GM23338 (cell line): ENCODE results near the gene KLC4. TPM values are rescaled to one million over a fixed set of nuclear protein-coding genes. Genes with fewer than 3 reads are reported as not detected.

Experiments
- ATAC-seq: fragments of 200-7000 bp; cut with Tn5 transposase; 3 replicates; pipeline ENCODE4 v1.9.1; 2020
- DNase-seq: peaks from one replicate; pipeline ENCODE4 v3.0.0-alpha.2; 2015; ENCODE audit warnings: low spot score
- H2AFZ ChIP-seq: fragments of 200-600 bp; sonication (generic); 2 replicates; pipeline ENCODE4 v1.8.0; 2016; ENCODE audit warnings: antibody characterized with exemption, mild to moderate bottlenecking, moderate library complexity
- H3F3A ChIP-seq: fragments of 200-600 bp; sonication (generic); replicated peaks from 2 replicates; pipeline ENCODE4 v1.8.0; 2017; ENCODE audit warnings: antibody characterized with exemption, mixed run types, low read depth
- H3K27ac ChIP-seq: fragments of 200-600 bp; sonication (generic); 2 replicates; pipeline ENCODE4 v1.6.1; 2016; ENCODE audit warnings: low read depth
- H3K27me3 ChIP-seq: fragments of 200-600 bp; sonication (generic); 2 replicates; pipeline ENCODE4 v1.8.0; 2016; ENCODE audit warnings: mild to moderate bottlenecking, mixed run types, moderate library complexity; ENCODE audit not compliant: insufficient read depth
- H3K36me3 ChIP-seq: fragments of 200-600 bp; sonication (generic); 2 replicates; pipeline ENCODE4 v1.8.0; 2016; ENCODE audit warnings: mild to moderate bottlenecking; ENCODE audit not compliant: insufficient read depth
- H3K4me1 ChIP-seq: fragments of 200-600 bp; sonication (generic); 2 replicates; pipeline ENCODE4 v1.8.0; 2016; ENCODE audit warnings: mild to moderate bottlenecking, moderate library complexity; ENCODE audit not compliant: insufficient read depth
- H3K4me2 ChIP-seq: fragments of 200-600 bp; sonication (generic); 2 replicates; pipeline ENCODE4 v1.7.1; 2017; ENCODE audit warnings: mixed run types
- H3K4me3 ChIP-seq: fragments of 200-600 bp; sonication (generic); 2 replicates; pipeline ENCODE4 v1.6.1; 2016; ENCODE audit warnings: mixed run types
- H3K79me2 ChIP-seq: fragments of 200-600 bp; sonication (generic); replicated peaks from 2 replicates; pipeline ENCODE4 v1.8.0; 2017; ENCODE audit warnings: mild to moderate bottlenecking; ENCODE audit not compliant: insufficient read depth
- H3K9me2 ChIP-seq: fragments of 200-600 bp; sonication (generic); 2 replicates; pipeline ENCODE4 v1.8.0; 2017; ENCODE audit not compliant: insufficient read depth
- H4K20me1 ChIP-seq: fragments of 200-600 bp; sonication (generic); replicated peaks from 2 replicates; pipeline ENCODE4 v1.8.0; 2017; ENCODE audit warnings: mild to moderate bottlenecking; ENCODE audit not compliant: insufficient read depth
- H3K27ac Mint-ChIP-seq: 2 replicates; pipeline ENCODE4 v1.8.0; 2020; ENCODE audit warnings: inconsistent platforms, mild to moderate bottlenecking, moderate library complexity, mixed read lengths
- H3K27me3 Mint-ChIP-seq: 3 replicates; pipeline ENCODE4 v1.8.0; 2022; ENCODE audit warnings: low read depth, mild to moderate bottlenecking, moderate library complexity, mixed read lengths, inconsistent platforms; ENCODE audit not compliant: insufficient read depth, poor library complexity
- H3K36me3 Mint-ChIP-seq: 3 replicates; pipeline ENCODE4 v1.8.0; 2021; ENCODE audit warnings: low read depth, mild to moderate bottlenecking, inconsistent platforms, moderate library complexity, mixed read lengths
- H3K4me1 Mint-ChIP-seq: 3 replicates; pipeline ENCODE4 v1.8.0; 2020; ENCODE audit warnings: mild to moderate bottlenecking, inconsistent platforms, mixed read lengths
- H3K4me3 Mint-ChIP-seq: 3 replicates; pipeline ENCODE4 v1.8.0; 2021; ENCODE audit warnings: moderate library complexity, mild to moderate bottlenecking, inconsistent platforms, mixed read lengths
- H3K9me3 Mint-ChIP-seq: 3 replicates; pipeline ENCODE4 v1.8.0; 2020; ENCODE audit warnings: moderate library complexity, mild to moderate bottlenecking, inconsistent platforms, mixed read lengths
- CREB1 ChIP-seq: fragments of 250-450 bp; sonication (Bioruptor Pico); IDR thresholded peaks from 2 replicates; pipeline ENCODE4 v1.5.0; 2020; ENCODE audit warnings: low read depth, mild to moderate bottlenecking, moderate library complexity
- EZH2 ChIP-seq: fragments of 200-600 bp; sonication (generic); IDR thresholded peaks from one replicate; pipeline ENCODE4 v1.8.0; 2017; ENCODE audit warnings: antibody characterized with exemption, mild to moderate bottlenecking, low read depth; ENCODE audit not compliant: unreplicated experiment
- EZH2phosphoT487 ChIP-seq: fragments of 200-600 bp; sonication (generic); IDR thresholded peaks from one replicate; pipeline ENCODE4 v1.8.1; 2018; ENCODE audit warnings: antibody characterized with exemption; ENCODE audit not compliant: unreplicated experiment
- JUNB ChIP-seq: IDR thresholded peaks from one replicate; pipeline ENCODE4 v1.6.1; 2016; ENCODE audit warnings: antibody characterized with exemption; ENCODE audit not compliant: unreplicated experiment
- NANOG ChIP-seq: IDR thresholded peaks from 2 replicates; pipeline ENCODE4 v1.6.1; 2016; ENCODE audit warnings: antibody characterized with exemption, borderline replicate concordance
- STAT1 ChIP-seq: IDR thresholded peaks from one replicate; pipeline ENCODE4 v1.6.1; 2016; ENCODE audit warnings: antibody characterized with exemption; ENCODE audit not compliant: unreplicated experiment
- ZNF114 ChIP-seq: fragments of 250-450 bp; sonication (Bioruptor Pico); IDR thresholded peaks from 2 replicates; pipeline ENCODE4 v1.5.0; 2020; ENCODE audit warnings: mild to moderate bottlenecking, moderate library complexity
- ZNF331 ChIP-seq: fragments of 250-450 bp; sonication (Bioruptor Pico); IDR thresholded peaks from 2 replicates; pipeline ENCODE4 v1.5.0; 2020; ENCODE audit warnings: low read depth, mild to moderate bottlenecking, moderate library complexity
- polyA plus RNA-seq: library from polyadenylated mRNA; unstranded; fragments of >200 nt; fragmentation: Nextera tagmentation; extraction: Ambion mirVana; gene quantifications from 2 replicates; pipeline ENCODE4 v1.2.1, GENCODE V29; 2016
- total RNA-seq: library from RNA; depleted of rRNA; stranded (reverse); fragments of >200 nt; shearing (Covaris generic); gene quantifications from 2 replicates; pipeline ENCODE4 v1.2.3, GENCODE V29; 2014
- TF ChIP-seq, protein P1 (sequence below): fragments of 250-450 bp; sonication (Bioruptor Pico); IDR thresholded peaks from 2 replicates; pipeline ENCODE4 v1.5.0; 2020; ENCODE audit warnings: mild to moderate bottlenecking, moderate library complexity
- TF ChIP-seq, protein P2 (sequence below): IDR thresholded peaks from 2 replicates; pipeline ENCODE4 v1.6.1; 2016; ENCODE audit warnings: antibody characterized with exemption
- TF ChIP-seq, protein P3 (sequence below), 2 experiments: fragments of 200-600 bp in 1 of 2; sonication (generic) in 1 of 2; conservative IDR thresholded peaks; 2 replicates each; pipeline versions ENCODE4 v1.5.1 to v1.6.1; 2016 to 2017; ENCODE audit warnings: antibody characterized with exemption in 2 of 2, low read depth in 2 of 2, mild to moderate bottlenecking in 2 of 2, moderate library complexity in 1 of 2

Gene KLC4
- total and polyA plus RNA-seq, 2 experiments from 2014 or later: 14.9 to 17.4 TPM

DNA sequence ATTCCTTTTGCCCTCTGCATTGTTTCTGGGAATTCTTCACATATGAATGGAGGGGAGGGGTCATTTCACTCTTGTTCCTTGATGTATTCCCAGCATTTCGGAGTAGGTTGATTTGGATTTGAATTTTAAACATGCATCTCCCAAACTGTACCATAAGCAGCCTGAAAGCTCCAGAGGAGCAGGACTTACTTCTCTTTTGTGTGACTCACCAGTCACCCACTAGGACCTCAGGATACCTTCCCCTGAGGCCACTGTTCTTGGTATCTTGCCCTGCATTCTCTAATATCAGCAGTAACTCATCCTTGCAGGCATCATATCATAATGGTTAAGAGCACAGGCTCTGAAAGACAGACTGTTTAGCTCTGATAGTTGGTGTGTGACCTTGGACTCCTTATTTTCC is 900 bp upstream of the KLC4 start:
- Histone ChIP-seq H3F3A (peaks cover 16% of the 10 kb centered on the region), H2AFZ (peak overlapping the region; percentile 67; the same call in 1 of the 2 replicates), H3K4me1 (peaks cover 9% of the 10 kb centered on the region), H4K20me1 (no peaks in the 10 kb centered on the region), H3K4me3 (peak overlapping the region; percentile 100), H3K27ac (peak overlapping the region; percentile 94; the same call in 1 of the 2 replicates), H3K4me2 (peak overlapping the region; percentile 100), H3K79me2 (peaks cover 28% of the 10 kb centered on the region), H3K9me2 (no peaks in the 10 kb centered on the region), H3K36me3 (peaks cover 5% of the 10 kb centered on the region; the same call in 1 of the 2 replicates), H3K27me3 (no peaks in the 10 kb centered on the region)
- peak overlapping the region; percentile 97 for H3K27ac Mint-ChIP-seq
- peaks cover 36% of the 10 kb centered on the region for H3K4me1 Mint-ChIP-seq
- ATAC-seq (no peak), DNase-seq (no peak)
- no peaks in the 10 kb centered on the region; the same call in 1 of the 3 replicates for H3K9me3 Mint-ChIP-seq
- H3K4me3 Mint-ChIP-seq: peak overlapping the region; percentile 97
- peaks cover 14% of the 10 kb centered on the region for H3K27me3 Mint-ChIP-seq
- H3K36me3 Mint-ChIP-seq: peaks cover 21% of the 10 kb centered on the region
- TF ChIP-seq ZNF114 (CRISPR knock-in tag): no peak

DNA sequence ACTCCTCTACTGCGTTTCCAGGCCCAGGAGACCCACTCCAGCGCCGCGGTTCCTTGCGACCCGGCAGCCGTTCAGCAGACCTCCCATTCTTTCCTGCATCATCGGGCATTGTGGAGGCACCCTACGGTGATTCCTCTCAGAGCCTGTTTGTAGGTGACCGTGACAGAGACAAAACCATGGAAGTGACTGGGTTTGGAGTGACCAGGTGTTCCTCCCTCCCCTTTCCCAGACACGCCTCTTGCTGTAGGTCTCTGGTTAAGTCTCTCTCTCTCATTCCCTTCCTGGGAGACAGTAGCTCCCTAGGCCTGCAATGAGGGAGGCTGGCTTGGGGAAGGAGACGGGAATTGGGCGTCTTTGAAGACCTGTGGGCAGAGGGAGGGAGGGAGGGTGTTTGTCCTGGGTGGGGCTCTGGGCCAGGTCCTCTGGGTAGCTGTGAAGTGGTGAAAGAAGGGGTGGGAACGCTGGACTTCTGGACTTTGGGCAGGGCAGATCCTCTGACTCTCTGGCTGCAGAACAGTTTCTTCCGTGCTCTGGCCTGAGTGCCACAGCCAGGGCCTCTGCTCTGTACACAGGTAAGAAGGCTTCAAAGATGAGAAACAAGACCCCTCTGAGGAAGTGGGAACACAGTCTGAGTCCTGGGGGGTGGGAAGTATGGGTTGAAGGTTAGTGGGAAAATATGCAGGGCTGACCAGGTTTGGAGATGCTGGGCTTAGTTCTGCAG is 763 bp downstream of the KLC4 start:
- peak overlapping the region; percentile 97 for H3K4me3 Mint-ChIP-seq
- DNase-seq: peak; percentile 66
- TF ChIP-seq EZH2phosphoT487: no peak
- no peak for TF ChIP-seq STAT1
- TF ChIP-seq, protein P1, sequence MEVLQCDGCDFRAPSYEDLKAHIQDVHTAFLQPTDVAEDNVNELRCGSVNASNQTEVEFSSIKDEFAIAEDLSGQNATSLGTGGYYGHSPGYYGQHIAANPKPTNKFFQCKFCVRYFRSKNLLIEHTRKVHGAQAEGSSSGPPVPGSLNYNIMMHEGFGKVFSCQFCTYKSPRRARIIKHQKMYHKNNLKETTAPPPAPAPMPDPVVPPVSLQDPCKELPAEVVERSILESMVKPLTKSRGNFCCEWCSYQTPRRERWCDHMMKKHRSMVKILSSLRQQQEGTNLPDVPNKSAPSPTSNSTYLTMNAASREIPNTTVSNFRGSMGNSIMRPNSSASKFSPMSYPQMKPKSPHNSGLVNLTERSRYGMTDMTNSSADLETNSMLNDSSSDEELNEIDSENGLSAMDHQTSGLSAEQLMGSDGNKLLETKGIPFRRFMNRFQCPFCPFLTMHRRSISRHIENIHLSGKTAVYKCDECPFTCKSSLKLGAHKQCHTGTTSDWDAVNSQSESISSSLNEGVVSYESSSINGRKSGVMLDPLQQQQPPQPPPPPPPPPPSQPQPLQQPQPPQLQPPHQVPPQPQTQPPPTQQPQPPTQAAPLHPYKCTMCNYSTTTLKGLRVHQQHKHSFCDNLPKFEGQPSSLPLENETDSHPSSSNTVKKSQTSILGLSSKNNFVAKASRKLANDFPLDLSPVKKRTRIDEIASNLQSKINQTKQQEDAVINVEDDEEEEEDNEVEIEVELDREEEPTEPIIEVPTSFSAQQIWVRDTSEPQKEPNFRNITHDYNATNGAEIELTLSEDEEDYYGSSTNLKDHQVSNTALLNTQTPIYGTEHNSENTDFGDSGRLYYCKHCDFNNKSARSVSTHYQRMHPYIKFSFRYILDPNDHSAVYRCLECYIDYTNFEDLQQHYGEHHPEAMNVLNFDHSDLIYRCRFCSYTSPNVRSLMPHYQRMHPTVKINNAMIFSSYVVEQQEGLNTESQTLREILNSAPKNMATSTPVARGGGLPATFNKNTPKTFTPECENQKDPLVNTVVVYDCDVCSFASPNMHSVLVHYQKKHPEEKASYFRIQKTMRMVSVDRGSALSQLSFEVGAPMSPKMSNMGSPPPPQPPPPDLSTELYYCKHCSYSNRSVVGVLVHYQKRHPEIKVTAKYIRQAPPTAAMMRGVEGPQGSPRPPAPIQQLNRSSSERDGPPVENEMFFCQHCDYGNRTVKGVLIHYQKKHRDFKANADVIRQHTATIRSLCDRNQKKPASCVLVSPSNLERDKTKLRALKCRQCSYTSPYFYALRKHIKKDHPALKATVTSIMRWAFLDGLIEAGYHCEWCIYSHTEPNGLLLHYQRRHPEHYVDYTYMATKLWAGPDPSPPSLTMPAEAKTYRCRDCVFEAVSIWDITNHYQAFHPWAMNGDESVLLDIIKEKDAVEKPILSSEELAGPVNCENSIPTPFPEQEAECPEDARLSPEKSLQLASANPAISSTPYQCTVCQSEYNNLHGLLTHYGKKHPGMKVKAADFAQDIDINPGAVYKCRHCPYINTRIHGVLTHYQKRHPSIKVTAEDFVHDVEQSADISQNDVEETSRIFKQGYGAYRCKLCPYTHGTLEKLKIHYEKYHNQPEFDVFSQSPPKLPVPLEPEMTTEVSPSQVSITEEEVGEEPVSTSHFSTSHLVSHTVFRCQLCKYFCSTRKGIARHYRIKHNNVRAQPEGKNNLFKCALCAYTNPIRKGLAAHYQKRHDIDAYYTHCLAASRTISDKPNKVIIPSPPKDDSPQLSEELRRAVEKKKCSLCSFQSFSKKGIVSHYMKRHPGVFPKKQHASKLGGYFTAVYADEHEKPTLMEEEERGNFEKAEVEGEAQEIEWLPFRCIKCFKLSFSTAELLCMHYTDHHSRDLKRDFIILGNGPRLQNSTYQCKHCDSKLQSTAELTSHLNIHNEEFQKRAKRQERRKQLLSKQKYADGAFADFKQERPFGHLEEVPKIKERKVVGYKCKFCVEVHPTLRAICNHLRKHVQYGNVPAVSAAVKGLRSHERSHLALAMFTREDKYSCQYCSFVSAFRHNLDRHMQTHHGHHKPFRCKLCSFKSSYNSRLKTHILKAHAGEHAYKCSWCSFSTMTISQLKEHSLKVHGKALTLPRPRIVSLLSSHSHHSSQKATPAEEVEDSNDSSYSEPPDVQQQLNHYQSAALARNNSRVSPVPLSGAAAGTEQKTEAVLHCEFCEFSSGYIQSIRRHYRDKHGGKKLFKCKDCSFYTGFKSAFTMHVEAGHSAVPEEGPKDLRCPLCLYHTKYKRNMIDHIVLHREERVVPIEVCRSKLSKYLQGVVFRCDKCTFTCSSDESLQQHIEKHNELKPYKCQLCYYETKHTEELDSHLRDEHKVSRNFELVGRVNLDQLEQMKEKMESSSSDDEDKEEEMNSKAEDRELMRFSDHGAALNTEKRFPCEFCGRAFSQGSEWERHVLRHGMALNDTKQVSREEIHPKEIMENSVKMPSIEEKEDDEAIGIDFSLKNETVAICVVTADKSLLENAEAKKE (CRISPR knock-in tag): no peak
- TF ChIP-seq ZNF114 (CRISPR knock-in tag): no peak
- TF ChIP-seq ZNF331 (CRISPR knock-in tag): no peak
- TF ChIP-seq, protein P2, sequence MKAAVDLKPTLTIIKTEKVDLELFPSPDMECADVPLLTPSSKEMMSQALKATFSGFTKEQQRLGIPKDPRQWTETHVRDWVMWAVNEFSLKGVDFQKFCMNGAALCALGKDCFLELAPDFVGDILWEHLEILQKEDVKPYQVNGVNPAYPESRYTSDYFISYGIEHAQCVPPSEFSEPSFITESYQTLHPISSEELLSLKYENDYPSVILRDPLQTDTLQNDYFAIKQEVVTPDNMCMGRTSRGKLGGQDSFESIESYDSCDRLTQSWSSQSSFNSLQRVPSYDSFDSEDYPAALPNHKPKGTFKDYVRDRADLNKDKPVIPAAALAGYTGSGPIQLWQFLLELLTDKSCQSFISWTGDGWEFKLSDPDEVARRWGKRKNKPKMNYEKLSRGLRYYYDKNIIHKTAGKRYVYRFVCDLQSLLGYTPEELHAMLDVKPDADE: no peak
- TF ChIP-seq NANOG: no peak
- TF ChIP-seq, protein P3, sequence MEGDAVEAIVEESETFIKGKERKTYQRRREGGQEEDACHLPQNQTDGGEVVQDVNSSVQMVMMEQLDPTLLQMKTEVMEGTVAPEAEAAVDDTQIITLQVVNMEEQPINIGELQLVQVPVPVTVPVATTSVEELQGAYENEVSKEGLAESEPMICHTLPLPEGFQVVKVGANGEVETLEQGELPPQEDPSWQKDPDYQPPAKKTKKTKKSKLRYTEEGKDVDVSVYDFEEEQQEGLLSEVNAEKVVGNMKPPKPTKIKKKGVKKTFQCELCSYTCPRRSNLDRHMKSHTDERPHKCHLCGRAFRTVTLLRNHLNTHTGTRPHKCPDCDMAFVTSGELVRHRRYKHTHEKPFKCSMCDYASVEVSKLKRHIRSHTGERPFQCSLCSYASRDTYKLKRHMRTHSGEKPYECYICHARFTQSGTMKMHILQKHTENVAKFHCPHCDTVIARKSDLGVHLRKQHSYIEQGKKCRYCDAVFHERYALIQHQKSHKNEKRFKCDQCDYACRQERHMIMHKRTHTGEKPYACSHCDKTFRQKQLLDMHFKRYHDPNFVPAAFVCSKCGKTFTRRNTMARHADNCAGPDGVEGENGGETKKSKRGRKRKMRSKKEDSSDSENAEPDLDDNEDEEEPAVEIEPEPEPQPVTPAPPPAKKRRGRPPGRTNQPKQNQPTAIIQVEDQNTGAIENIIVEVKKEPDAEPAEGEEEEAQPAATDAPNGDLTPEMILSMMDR (conservative IDR thresholded peaks at IDR 0.05; ENCODE audit: low read depth in 2 of 2): no peak
- no peak for TF ChIP-seq CREB1 (CRISPR knock-in tag)
- no peak for TF ChIP-seq EZH2
- TF ChIP-seq JUNB: no peak

More for the DNA sequence above, 763 bp downstream of the KLC4 start:
- Histone ChIP-seq H3K36me3 (peaks cover 5% of the 10 kb centered on the region; the same call in 1 of the 2 replicates), H2AFZ (peak overlapping the region; percentile 86), H3K4me3 (peak overlapping the region; percentile 100), H3K79me2 (peaks cover 28% of the 10 kb centered on the region), H3K4me2 (peak overlapping the region; percentile 90), H3K9me2 (no peaks in the 10 kb centered on the region), H4K20me1 (no peaks in the 10 kb centered on the region), H3K27me3 (no peaks in the 10 kb centered on the region), H3K4me1 (peaks cover 9% of the 10 kb centered on the region), H3K27ac (peak overlapping the region; percentile 71; the same call in 1 of the 2 replicates), H3F3A (peaks cover 8% of the 10 kb centered on the region)
- H3K27me3 Mint-ChIP-seq: peaks cover 14% of the 10 kb centered on the region
- H3K36me3 Mint-ChIP-seq: peaks cover 21% of the 10 kb centered on the region
- peak; percentile 52 for ATAC-seq
- H3K27ac Mint-ChIP-seq: peak overlapping the region; percentile 99
- H3K4me1 Mint-ChIP-seq: peaks cover 28% of the 10 kb centered on the region
- no peaks in the 10 kb centered on the region; the same call in 1 of the 3 replicates for H3K9me3 Mint-ChIP-seq
